ENCODE results near the gene DAPK1.

The DAPK1 gene

DNA sequence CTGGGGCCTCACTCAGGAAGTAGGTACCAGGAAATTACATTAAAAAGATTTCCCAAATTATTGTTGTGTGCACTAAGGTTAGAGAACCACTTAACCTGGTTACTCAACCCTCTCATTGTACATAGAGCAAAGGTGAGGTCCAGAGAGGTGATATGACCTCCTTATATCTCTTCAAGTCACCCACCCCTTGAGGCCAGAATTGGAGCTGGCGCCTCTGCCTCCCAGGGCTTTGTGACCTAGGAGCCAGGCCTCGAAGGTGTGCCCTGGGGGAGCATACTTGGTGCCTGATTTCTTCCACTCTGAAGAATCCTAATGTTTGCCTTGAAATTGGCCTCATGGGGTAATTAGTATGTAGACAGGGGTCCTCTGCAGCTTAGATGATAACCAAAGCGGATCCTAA, 133.2 kb downstream of the DAPK1 start:
- Mint-ChIP-seq H3K9me3 (no peaks in the 10 kb centered on the region), H3K4me1 (no peaks in the 10 kb centered on the region), H3K27me3 (ENCODE audit: low read depth) (no peaks in the 10 kb centered on the region), H3K36me3 (ENCODE audit: low read depth) (peaks cover 34% of the 10 kb centered on the region), H3K4me3 (no peak overlapping the region), H3K27ac (no peak overlapping the region)
- TF ChIP-seq, protein P1, sequence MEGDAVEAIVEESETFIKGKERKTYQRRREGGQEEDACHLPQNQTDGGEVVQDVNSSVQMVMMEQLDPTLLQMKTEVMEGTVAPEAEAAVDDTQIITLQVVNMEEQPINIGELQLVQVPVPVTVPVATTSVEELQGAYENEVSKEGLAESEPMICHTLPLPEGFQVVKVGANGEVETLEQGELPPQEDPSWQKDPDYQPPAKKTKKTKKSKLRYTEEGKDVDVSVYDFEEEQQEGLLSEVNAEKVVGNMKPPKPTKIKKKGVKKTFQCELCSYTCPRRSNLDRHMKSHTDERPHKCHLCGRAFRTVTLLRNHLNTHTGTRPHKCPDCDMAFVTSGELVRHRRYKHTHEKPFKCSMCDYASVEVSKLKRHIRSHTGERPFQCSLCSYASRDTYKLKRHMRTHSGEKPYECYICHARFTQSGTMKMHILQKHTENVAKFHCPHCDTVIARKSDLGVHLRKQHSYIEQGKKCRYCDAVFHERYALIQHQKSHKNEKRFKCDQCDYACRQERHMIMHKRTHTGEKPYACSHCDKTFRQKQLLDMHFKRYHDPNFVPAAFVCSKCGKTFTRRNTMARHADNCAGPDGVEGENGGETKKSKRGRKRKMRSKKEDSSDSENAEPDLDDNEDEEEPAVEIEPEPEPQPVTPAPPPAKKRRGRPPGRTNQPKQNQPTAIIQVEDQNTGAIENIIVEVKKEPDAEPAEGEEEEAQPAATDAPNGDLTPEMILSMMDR (IDR thresholded peaks at IDR 0.05; ENCODE audit: unreplicated experiment in 3 of 3) = no peak

DNA sequence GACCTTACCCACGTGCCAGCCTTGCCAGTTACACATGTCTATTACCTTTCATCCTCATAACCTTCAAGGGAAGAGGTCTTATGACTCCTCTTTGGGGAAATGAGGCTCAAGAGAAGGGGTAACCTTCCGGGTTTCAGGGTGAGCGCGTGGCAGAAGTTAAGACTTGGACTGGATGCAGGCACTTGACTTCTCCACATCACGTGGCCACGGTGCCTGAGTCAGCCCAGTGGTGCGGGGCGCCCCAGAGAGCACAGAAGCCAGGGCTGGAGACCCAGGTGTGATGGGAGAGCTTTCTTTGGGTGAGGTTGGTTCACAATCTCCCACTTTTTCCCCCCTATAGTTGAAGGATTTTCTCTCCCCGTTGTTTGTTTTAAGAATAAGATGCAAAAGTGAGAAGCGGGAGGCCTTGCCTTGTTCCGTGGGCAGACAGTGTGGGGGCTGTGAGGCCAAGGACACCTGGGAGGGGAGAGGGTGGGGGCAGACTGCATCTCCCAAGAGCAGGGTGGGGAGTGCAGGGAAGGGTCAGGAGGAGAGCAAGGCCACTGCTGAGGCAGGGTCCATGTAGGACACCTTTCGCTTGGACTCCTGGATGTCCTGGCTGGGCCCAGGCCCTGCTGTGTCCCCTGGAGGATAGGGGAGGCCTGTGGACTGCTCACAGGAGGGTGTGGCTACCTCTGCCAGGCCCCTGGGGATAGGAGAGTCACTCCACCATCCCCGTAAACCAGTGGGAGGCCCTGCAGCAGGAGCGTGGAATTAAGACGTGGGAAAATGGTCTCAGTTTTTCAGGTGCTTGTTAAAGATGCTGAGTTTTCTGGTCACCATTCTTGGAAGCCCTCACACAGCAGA, 138.2 kb downstream of the DAPK1 start:
- Mint-ChIP-seq H3K4me3 (no peak overlapping the region), H3K27ac (no peak overlapping the region), H3K36me3 (ENCODE audit: low read depth) (peaks cover 39% of the 10 kb centered on the region), H3K4me1 (peaks cover 21% of the 10 kb centered on the region), H3K27me3 (ENCODE audit: low read depth) (no peaks in the 10 kb centered on the region), H3K9me3 (no peaks in the 10 kb centered on the region)
- TF ChIP-seq, protein P1 (IDR thresholded peaks at IDR 0.05; ENCODE audit: unreplicated experiment in 3 of 3) = no peak

DNA sequence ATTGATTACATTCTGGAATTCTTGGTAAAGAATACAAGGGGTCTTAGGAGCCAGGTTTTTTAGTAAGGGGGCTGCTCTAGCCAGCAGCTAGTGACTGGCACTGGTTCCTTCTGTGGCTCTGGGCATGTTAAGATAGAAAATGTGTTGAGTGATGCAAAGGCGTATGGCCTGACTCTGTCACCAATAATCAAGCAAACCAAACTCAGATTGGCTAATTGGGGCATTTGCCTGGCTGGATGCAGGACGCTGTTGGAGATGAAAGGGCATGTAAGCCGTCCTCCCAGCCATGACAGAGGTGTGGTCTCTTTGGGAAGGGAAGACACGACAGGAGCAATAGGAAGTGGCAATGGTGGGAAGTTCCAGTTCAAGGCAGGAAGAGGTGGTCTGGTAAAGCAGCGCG, 140.6 kb downstream of the DAPK1 start:
- Mint-ChIP-seq H3K4me1 (peaks cover 38% of the 10 kb centered on the region), H3K27me3 (ENCODE audit: low read depth) (no peaks in the 10 kb centered on the region), H3K4me3 (no peak overlapping the region), H3K9me3 (no peaks in the 10 kb centered on the region), H3K36me3 (ENCODE audit: low read depth) (peaks cover 45% of the 10 kb centered on the region), H3K27ac (peak overlapping the region in 1 of 3 experiments; percentile 3)
- TF ChIP-seq, protein P1 (IDR thresholded peaks at IDR 0.05; ENCODE audit: unreplicated experiment in 3 of 3) = no peak

DNA sequence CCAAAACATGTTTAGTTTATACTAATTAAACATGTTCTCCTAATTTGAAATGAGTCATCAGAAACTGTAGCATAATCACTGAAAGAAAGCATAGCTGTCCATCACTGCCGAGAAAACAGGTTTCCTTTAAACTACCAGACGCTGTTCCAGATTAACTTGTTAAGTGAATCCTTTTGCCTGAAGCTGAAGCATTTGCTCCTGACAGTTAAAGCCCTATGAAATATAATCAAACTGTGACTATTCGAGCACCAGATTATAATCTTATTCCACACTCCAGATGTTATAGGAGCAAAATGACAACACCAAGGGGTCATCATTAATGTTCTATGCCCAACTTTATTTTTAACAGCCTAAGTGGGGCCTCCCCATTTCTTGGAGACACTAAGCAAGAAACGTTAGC, 142.3 kb downstream of the DAPK1 start:
- H3K27me3 Mint-ChIP-seq (ENCODE audit: low read depth) = no peaks in the 10 kb centered on the region
- H3K36me3 Mint-ChIP-seq (ENCODE audit: low read depth) = peaks cover 46% of the 10 kb centered on the region
- H3K4me3 Mint-ChIP-seq = no peak overlapping the region
- H3K4me1 Mint-ChIP-seq = peaks cover 51% of the 10 kb centered on the region
- no peaks in the 10 kb centered on the region for H3K9me3 Mint-ChIP-seq
- TF ChIP-seq, protein P1 (IDR thresholded peaks at IDR 0.05; ENCODE audit: unreplicated experiment in 3 of 3) = no peak
- H3K27ac Mint-ChIP-seq = peak overlapping the region; percentile 84 to 91 (median 91)

DNA sequence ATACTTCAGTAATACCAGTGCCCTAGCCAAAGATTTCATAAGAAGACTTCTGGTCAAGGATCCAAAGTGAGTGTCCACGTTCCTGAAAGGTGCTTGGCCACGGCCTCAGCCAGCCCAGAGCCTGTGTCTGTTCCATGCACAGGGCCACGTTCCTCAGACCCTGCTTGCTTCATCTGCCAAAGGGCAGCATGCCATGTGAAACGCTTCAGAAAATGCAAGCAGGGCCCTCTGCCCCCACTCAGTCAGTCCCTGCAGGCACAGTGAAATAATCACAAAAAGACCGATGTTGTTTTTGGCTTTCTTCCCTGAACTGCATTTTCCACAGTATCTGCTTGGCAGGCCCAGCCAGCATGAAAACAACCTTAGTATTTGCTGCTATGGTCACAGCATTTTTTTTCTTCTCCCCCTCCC, 142.7 kb downstream of the DAPK1 start:
- no peaks in the 10 kb centered on the region for H3K9me3 Mint-ChIP-seq
- peaks cover 46% of the 10 kb centered on the region for H3K36me3 Mint-ChIP-seq (ENCODE audit: low read depth)
- H3K27me3 Mint-ChIP-seq (ENCODE audit: low read depth) = no peaks in the 10 kb centered on the region
- H3K4me3 Mint-ChIP-seq = no peak overlapping the region
- H3K27ac Mint-ChIP-seq = peak overlapping the region; percentile 84 to 91 (median 91)
- TF ChIP-seq, protein P1 (IDR thresholded peaks at IDR 0.05; ENCODE audit: unreplicated experiment in 3 of 3) = no peak
- peaks cover 51% of the 10 kb centered on the region for H3K4me1 Mint-ChIP-seq

DNA sequence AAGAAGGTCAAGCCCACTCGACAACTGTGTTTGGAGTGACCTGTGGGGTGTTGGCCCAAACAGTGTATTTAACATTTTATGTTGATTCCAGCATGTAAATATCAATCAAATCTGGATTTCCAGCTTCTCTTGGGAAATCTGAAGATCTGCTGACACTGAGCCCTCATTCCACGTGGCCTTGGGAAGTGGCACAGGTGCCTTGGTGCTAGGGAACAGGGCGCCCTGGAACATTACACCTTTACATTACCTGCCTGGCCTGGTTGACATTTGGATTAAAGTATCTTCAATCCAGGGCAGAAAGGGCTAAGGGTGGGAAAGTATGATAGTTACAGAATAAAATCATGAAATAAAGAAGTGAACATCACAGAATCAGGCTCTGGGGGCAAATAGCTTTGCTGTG, 143.4 kb downstream of the DAPK1 start:
- TF ChIP-seq, protein P1 (IDR thresholded peaks at IDR 0.05; ENCODE audit: unreplicated experiment in 3 of 3) = no peak

More for the DNA sequence above, 143.4 kb downstream of the DAPK1 start:
- Mint-ChIP-seq H3K27ac (peak overlapping the region in 2 of 3 experiments; percentile 91), H3K36me3 (ENCODE audit: low read depth) (peaks cover 50% of the 10 kb centered on the region), H3K4me3 (no peak overlapping the region), H3K27me3 (ENCODE audit: low read depth) (no peaks in the 10 kb centered on the region), H3K9me3 (no peaks in the 10 kb centered on the region), H3K4me1 (peaks cover 51% of the 10 kb centered on the region)
